Nephron (organoid): ENCODE measurements around the gene APOL1.

Experiments
- H3K27ac Mint-ChIP-seq, 3 experiments: 2 replicates each; pipeline ENCODE4 v1.8.0; 2020; ENCODE audit warnings: mixed read lengths in 3 of 3, mild to moderate bottlenecking in 2 of 3, moderate library complexity in 1 of 3
- H3K27me3 Mint-ChIP-seq: 2 replicates; pipeline ENCODE4 v1.8.0; 2021; ENCODE audit warnings: low read depth, mild to moderate bottlenecking, moderate library complexity, mixed read lengths
- H3K36me3 Mint-ChIP-seq: 2 replicates; pipeline ENCODE4 v1.8.0; 2020; ENCODE audit warnings: low read depth, mixed read lengths
- H3K4me1 Mint-ChIP-seq: 2 replicates; pipeline ENCODE4 v1.8.0; 2020; ENCODE audit warnings: mixed read lengths
- H3K4me3 Mint-ChIP-seq, 3 experiments: 2 replicates each; pipeline ENCODE4 v1.8.0; 2020; ENCODE audit warnings: mild to moderate bottlenecking in 3 of 3, mixed read lengths in 3 of 3, moderate library complexity in 2 of 3
- H3K9me3 Mint-ChIP-seq: 2 replicates; pipeline ENCODE4 v1.8.0; 2020; ENCODE audit warnings: mixed read lengths
- TF ChIP-seq, protein P1 (sequence below), 3 experiments: fragments of 200-600 bp; sonication (generic); IDR thresholded peaks; one replicate each; pipeline ENCODE4 v1.5.0; 2021; ENCODE audit warnings: antibody characterized with exemption in 3 of 3; ENCODE audit not compliant: unreplicated experiment in 3 of 3

The APOL1 gene

GRCh38 chr22:36295247-36295646 is 42.3 kb downstream of the APOL1 start:
- Mint-ChIP-seq H3K4me1 (no peaks in the 10 kb centered on the region), H3K9me3 (no peaks in the 10 kb centered on the region), H3K27ac (no peak overlapping the region), H3K4me3 (no peak overlapping the region), H3K27me3 (no peaks in the 10 kb centered on the region), H3K36me3 (peaks cover 75% of the 10 kb centered on the region)
- TF ChIP-seq, protein P1, sequence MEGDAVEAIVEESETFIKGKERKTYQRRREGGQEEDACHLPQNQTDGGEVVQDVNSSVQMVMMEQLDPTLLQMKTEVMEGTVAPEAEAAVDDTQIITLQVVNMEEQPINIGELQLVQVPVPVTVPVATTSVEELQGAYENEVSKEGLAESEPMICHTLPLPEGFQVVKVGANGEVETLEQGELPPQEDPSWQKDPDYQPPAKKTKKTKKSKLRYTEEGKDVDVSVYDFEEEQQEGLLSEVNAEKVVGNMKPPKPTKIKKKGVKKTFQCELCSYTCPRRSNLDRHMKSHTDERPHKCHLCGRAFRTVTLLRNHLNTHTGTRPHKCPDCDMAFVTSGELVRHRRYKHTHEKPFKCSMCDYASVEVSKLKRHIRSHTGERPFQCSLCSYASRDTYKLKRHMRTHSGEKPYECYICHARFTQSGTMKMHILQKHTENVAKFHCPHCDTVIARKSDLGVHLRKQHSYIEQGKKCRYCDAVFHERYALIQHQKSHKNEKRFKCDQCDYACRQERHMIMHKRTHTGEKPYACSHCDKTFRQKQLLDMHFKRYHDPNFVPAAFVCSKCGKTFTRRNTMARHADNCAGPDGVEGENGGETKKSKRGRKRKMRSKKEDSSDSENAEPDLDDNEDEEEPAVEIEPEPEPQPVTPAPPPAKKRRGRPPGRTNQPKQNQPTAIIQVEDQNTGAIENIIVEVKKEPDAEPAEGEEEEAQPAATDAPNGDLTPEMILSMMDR (IDR thresholded peaks at IDR 0.05; ENCODE audit: unreplicated experiment in 3 of 3), result no peak

DNA sequence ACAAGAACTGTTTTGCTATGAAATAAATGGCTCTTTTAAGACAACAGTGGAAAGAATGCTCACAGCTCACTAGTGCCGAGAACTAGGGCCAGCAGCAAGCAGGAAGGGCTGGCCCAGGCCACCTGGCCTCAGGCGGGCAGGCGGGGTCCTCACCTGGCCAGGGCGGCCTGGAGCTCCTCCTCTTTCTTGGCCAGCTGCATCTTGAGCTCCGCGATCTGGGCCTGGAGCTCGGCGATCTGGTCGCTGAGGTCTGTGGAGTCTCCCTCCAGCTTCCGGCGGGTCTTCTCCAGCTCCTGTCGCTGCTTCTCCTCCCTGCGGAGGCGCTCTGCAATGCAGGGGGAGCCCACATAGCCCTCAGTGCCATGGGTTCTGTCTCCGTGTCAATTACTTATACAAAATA is 43.8 kb downstream of the APOL1 start:
- Mint-ChIP-seq H3K4me3 (no peak overlapping the region), H3K9me3 (no peaks in the 10 kb centered on the region), H3K36me3 (peaks cover 75% of the 10 kb centered on the region), H3K4me1 (no peaks in the 10 kb centered on the region), H3K27ac (no peak overlapping the region), H3K27me3 (no peaks in the 10 kb centered on the region)
- TF ChIP-seq, protein P1 (IDR thresholded peaks at IDR 0.05; ENCODE audit: unreplicated experiment in 3 of 3), result no peak

- Mint-ChIP-seq H3K4me1 (no peaks in the 10 kb centered on the region), H3K4me3 (no peak overlapping the region), H3K27ac (no peak overlapping the region), H3K9me3 (no peaks in the 10 kb centered on the region), H3K27me3 (no peaks in the 10 kb centered on the region), H3K36me3 (peaks cover 70% of the 10 kb centered on the region)
- TF ChIP-seq, protein P1 (IDR thresholded peaks at IDR 0.05; ENCODE audit: unreplicated experiment in 3 of 3), result no peak
These were observed 44.6 kb downstream of the APOL1 start for GRCh38 chr22:36297568-36297967.

DNA sequence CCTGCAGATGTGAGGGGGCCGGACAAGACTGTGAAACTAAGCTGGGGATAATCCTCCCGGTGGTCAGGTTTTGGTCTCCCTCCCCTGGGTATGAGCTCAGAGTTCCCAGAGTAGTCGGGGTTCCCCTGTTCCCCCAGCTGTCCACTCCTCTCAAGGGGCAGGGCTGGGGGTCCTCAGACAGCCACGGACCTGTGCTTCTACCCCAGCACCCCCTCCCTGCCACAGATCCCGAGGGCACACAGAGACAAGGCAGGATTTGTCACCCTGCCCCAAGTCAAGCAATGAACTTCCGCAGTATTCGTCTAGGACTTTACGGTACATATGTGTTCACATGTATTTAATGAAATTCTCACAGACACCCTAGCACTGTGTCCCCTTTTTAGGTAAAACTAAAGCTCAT is 45.2 kb downstream of the APOL1 start:
- Mint-ChIP-seq H3K27ac (no peak overlapping the region), H3K9me3 (no peaks in the 10 kb centered on the region), H3K4me3 (no peak overlapping the region), H3K4me1 (no peaks in the 10 kb centered on the region), H3K36me3 (peaks cover 70% of the 10 kb centered on the region), H3K27me3 (no peaks in the 10 kb centered on the region)
- TF ChIP-seq, protein P1 (IDR thresholded peaks at IDR 0.05; ENCODE audit: unreplicated experiment in 3 of 3), result no peak

DNA sequence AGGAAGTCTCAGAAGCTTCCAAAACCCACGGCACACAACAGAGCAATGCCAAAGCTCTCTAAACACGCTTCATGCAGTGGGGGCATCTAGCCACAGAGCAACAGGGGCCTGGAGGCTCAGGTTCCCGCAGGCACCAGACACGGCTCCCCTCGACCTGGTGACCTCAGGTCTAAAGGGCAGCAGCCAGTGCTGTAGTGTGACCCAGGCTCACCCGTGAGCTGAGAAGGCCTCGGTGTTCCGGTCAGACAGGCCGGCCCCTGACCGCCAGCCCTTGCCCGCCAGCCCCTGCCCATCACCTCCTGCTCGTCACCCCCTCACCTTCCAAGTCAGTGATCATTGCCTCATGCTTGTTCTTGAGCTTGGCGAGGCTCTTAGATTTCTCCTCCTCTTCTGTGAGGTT is 45.7 kb downstream of the APOL1 start:
- no peaks in the 10 kb centered on the region for H3K4me1 Mint-ChIP-seq
- no peak overlapping the region for H3K27ac Mint-ChIP-seq
- TF ChIP-seq, protein P1 (IDR thresholded peaks at IDR 0.05; ENCODE audit: unreplicated experiment in 3 of 3), result no peak
- H3K27me3 Mint-ChIP-seq, result no peaks in the 10 kb centered on the region
- H3K9me3 Mint-ChIP-seq, result no peaks in the 10 kb centered on the region
- H3K36me3 Mint-ChIP-seq, result peaks cover 68% of the 10 kb centered on the region
- H3K4me3 Mint-ChIP-seq, result no peak overlapping the region

- Mint-ChIP-seq H3K27ac (no peak overlapping the region), H3K36me3 (peaks cover 70% of the 10 kb centered on the region), H3K4me1 (no peaks in the 10 kb centered on the region), H3K9me3 (no peaks in the 10 kb centered on the region), H3K4me3 (no peak overlapping the region), H3K27me3 (no peaks in the 10 kb centered on the region)
- TF ChIP-seq, protein P1 (IDR thresholded peaks at IDR 0.05; ENCODE audit: unreplicated experiment in 3 of 3), result no peak
These were observed 46.4 kb downstream of the APOL1 start for GRCh38 chr22:36299295-36299694.
